GM12878 (cell line): Measurements from ENCODE around the gene BTBD19. TPM values are rescaled to one million over a fixed set of nuclear protein-coding genes. Genes with fewer than 3 reads are reported as not detected.

Experiments
- ASH2L ChIP-seq: fragments of 300-600, 200-600 bp; sonication (generic); IDR thresholded peaks from 2 replicates; pipeline ENCODE4 v1.6.1; 2017; ENCODE audit warnings: low read depth, mild to moderate bottlenecking, borderline replicate concordance
- ATF3 ChIP-seq: IDR thresholded peaks from 2 replicates; pipeline ENCODE4 v1.6.1; 2011; ENCODE audit warnings: low read depth, mild to moderate bottlenecking, low read length, moderate library complexity, borderline replicate concordance; ENCODE audit errors: extremely low read depth
- DPF2 ChIP-seq: fragments of 450-650 bp; IDR thresholded peaks from 2 replicates; pipeline ENCODE4 v1.6.1; 2017; ENCODE audit warnings: mild to moderate bottlenecking
- EP300 ChIP-seq, 2 experiments: fragments of 150-350 bp in 1 of 2; IDR thresholded peaks; 2 replicates each; pipeline ENCODE4 v1.6.1; 2011 to 2012; ENCODE audit warnings: low read depth in 2 of 2, low read length in 2 of 2, borderline replicate concordance in 1 of 2, improper control_type of control experiment in 1 of 2, inconsistent platforms in 1 of 2; ENCODE audit not compliant: control insufficient read depth in 1 of 2
- HDAC2 ChIP-seq: fragments of 200-600 bp; sonication (generic); IDR thresholded peaks from 2 replicates; pipeline ENCODE4 v1.6.1; 2017
- HDAC6 ChIP-seq: fragments of 200-600 bp; sonication (generic); IDR thresholded peaks from one replicate; pipeline ENCODE4 v1.8.0; 2017; ENCODE audit warnings: antibody characterized with exemption; ENCODE audit not compliant: unreplicated experiment
- MEF2B ChIP-seq: fragments of 450-650 bp; IDR thresholded peaks from 2 replicates; pipeline ENCODE4 v1.6.1; 2018; ENCODE audit warnings: mild to moderate bottlenecking, moderate library complexity; ENCODE audit not compliant: partially characterized antibody, poor library complexity, severe bottlenecking
- RAD21 ChIP-seq: IDR thresholded peaks from 2 replicates; pipeline ENCODE4 v1.6.1; 2011; ENCODE audit warnings: mild to moderate bottlenecking, low read depth, low read length, moderate library complexity; ENCODE audit not compliant: insufficient read depth
- RUNX3 ChIP-seq: IDR thresholded peaks from 2 replicates; pipeline ENCODE4 v1.6.1; 2012; ENCODE audit warnings: low read length, inconsistent platforms
- SRF ChIP-seq, 2 experiments: IDR thresholded peaks; 2 replicates each; pipeline ENCODE4 v1.6.1; 2011; ENCODE audit warnings: low read depth in 2 of 2, low read length in 2 of 2, mild to moderate bottlenecking in 1 of 2, moderate library complexity in 1 of 2
- ZBTB4 ChIP-seq: fragments of 450-650 bp; formaldehyde crosslinking; IDR thresholded peaks from 2 replicates; pipeline ENCODE4 v1.4.0; 2022; ENCODE audit warnings: mild to moderate bottlenecking, moderate library complexity
- polyA plus RNA-seq, 11 experiments: library from polyadenylated mRNA; depleted of rRNA in 4 of 11; unstranded in 6 of 11; stranded (reverse) in 5 of 11; fragments of >200 nt; fragmentation: Nextera tagmentation in 4 of 11; fragmentation: Illumina TruSeq in 1 of 11; extraction: Ambion mirVana in 4 of 11; extraction: Trizol in 1 of 11; gene quantifications; 1 replicate in 1 of 11; 2 replicates in 10 of 11; pipeline versions ENCODE4 v1.2.1 to v1.2.3, GENCODE V29; 2011 to 2016; ENCODE audit warnings: inconsistent platforms in 2 of 11, missing spikeins in 2 of 11, low read depth in 1 of 11
- total RNA-seq, 4 experiments: library from RNA; depleted of rRNA in 3 of 4; stranded (reverse); fragments of >200 nt in 3 of 4; fragmentation: Illumina TruSeq in 1 of 4; extraction: Trizol in 1 of 4; gene quantifications; 2 replicates each; pipeline versions ENCODE4 v1.2.1 to v1.2.3, GENCODE V29; 2013 to 2021

The BTBD19 gene
- total and polyA plus RNA-seq, 10 of the 15 experiments (the other 5 are each of a cell fraction or from before 2014, with no cell fraction given): 0.13 to 2.7 (median 0.42) TPM

GRCh38 chr1:44802306-44803061, 5.8 kb upstream of the BTBD19 start (continued):
- TF ChIP-seq ATF3 (no peak), HDAC2 (no peak), DPF2 (no peak; the same call in 1 of the 2 replicates), ASH2L (no peak), RAD21 (no peak), MEF2B (no peak), ZBTB4 (CRISPR knock-in tag) (no peak), HDAC6 (no peak), EP300 (IDR thresholded peaks at IDR 0.05; ENCODE audit: borderline replicate concordance in 1 of 2, control insufficient read depth in 1 of 2, low read depth in 2 of 2, low read length in 2 of 2) (no peak), SRF (IDR thresholded peaks at IDR 0.05; ENCODE audit: low read depth in 2 of 2, low read length in 2 of 2) (no peak), RUNX3 (no peak)
